Measurements from ENCODE around the gene SCAPER.
"Not testable (repeated sequence)": the region's sequence is repeated elsewhere in the genome, so short reads cannot be mapped to it uniquely, and the experiment has no call there.

The SCAPER gene

DNA sequence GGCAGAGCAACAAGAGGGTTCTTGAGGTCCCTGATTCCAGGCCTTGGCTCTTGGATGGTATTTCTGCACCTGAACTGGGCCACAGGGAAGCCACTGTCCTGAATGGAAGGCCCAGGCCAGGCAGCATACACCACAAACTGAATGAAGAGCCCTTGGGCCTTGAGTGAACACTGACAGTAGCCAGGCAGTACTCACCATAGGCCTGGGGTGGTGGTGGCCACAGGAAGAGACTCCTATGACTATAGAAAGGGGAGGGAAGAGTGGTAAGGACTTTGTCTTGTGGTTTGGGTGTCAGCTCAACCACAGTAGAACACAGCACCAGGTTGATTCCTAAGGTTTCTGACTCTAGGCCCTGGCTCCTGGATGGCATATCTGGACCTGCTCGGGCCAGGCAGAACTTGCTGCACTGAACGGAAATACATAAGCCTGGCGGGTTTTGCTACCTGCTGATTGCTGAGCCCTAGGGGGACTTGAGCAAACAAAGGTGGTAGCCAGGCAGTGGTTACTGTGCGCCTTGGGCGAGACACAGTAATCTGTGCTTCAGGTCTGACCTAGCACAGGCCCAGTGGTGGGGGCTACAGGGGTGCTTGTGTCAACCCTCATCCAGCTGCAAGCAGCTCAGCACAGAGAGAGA lies 327.1 kb downstream of the SCAPER start:
- DNase-seq (ENCODE audit: low read depth in 3 of 3) = no peak

DNA sequence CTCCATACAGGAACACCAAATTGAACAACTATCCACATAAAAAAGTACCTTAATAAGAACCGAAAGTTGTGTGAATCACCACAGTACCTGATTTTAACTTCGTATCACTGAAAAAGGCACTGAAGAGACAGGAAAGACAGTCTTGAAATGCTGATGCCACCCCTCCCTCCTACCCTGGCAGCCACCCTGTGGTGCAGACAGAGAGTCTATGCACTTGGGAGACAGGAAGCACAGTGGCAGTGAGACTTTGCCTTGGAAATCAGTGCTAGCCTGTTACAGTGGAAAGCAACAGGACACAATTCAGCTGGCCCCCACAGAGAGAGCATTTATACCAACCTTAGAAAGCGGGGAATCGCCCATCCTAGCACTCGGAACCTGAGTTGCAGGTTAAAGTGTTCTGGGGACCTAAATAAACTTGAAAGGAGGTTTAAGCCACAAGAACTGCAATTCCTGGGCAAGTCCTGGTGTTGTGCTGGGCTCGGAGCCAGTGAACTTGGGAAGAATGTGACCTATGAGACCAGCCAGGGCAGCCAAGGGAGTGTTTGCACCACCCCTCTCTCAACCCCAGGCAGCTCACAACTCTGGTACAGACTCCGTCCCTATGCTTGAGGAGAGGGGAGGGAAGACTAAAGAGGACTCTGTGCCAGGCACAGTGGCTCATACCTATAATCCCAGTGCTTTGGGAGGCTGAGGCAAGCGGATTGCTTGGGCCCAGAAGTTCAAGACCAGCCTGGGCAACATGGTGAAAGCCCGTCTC lies 328.4 kb downstream of the SCAPER start:
- DNase-seq (ENCODE audit: low read depth in 3 of 3) = no peak

DNA sequence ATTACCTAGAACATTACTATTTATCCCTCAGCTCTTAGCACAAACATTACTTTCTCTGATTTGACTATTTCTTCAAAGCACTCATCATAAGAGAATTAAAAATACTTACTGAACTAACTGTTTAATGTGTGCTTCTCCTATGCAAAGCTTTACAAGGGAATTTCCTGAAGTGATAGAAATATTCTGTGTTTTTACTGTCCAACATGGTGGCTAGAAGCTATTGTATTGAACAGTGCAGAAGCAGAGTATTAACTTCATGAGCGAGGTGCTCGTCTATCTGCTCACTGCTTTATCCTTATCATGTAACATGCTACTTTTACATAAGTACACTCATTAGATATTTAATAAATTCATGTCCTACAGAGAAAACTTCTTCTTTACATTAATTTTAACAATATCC lies 329.5 kb downstream of the SCAPER start:
- DNase-seq (ENCODE audit: low read depth in 3 of 3) = no peak

DNA sequence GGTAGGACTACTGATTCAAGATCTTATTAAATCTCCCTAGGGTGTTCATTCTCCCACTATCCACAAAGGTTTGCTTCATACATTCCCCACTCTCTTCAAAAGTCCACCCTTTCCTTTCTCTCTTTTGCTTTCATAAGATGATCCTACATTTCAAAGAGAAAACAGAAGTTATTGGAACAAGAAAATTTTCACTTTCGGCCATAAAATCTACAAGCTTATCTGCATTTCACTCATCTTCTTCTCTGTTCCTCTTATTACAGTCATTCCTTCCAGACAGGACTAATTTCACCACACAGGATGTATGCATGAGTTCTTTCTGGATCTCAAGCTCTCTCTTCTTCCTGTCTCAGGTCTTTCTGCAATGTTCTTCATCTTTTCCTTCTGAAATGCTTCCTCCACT lies 329.9 kb downstream of the SCAPER start:
- DNase-seq (ENCODE audit: low read depth in 3 of 3) = no peak

DNA sequence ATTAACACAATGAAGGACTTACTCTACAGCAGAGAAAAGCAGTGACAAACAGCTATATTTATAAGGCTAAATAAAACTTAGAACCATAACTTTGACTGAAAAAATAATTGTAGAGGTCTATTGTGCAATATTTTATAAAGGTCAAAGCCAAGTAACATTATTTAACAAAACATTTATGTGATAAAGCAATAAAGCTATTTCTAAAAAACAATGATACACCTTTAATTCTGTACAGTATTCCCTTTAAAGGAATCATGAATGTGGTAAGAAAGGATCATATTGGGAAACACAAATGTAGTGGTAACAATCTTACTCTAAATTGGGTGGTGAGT lies 332.2 kb downstream of the SCAPER start:
- DNase-seq (ENCODE audit: low read depth in 3 of 3) = no peak

DNA sequence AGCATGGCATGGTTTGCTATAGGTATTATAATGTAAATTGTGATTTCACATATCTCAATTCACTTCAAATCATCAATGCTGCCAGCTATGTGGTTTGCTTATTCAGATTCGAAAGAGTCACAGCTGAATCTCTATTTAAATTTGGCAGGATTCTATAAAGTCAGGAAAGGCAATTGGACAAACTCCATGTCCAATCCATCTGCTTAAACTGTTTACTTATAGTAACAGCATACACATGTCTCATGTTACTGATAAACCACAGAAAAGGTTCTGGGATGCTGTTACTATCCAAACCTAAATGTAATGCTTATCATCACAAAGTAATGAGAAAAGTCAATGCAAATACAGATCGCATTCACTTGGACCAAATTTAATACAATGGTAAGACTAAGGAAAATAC lies 338.9 kb downstream of the SCAPER start:
- no peak for DNase-seq (ENCODE audit: low read depth in 3 of 3)

DNA sequence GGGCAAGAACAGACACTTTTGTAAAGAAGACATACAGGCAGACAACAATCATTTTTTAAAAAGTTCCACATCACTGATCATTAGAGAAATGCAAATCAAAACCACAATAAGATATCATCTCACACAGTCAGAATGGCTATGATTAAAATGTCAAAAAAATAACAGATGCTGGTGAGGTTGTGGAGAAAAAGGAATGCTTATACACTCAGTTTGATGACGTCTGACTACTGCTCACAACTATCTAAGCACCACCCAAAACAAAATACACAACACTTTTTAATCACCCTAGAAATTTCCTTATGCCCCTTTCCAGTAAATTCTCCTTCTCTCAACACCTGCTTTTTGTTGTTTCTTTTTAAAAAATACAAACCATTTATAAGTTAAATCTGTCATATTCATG lies 339.8 kb downstream of the SCAPER start:
- no peak for DNase-seq (ENCODE audit: low read depth in 3 of 3)

DNA sequence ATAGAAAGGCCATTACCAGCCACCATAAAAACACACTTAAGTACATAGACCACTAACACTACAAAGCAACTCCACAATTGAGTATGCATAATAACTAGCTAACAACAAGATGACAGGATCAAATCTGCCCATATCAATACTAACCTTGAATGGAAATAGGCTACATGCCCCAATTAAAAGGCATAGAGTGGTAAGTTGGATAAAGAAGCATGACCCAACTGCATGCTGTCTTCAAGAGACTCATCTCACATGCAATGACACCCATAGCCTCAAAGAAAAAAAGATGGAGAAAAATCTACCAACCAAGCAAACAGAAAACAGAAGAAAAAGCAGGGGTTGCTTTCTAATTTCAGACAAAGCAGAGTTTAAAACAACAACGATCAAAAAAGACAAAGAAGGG lies 349.9 kb downstream of the SCAPER start:
- DNase-seq (ENCODE audit: low read depth in 3 of 3) = no peak

DNA sequence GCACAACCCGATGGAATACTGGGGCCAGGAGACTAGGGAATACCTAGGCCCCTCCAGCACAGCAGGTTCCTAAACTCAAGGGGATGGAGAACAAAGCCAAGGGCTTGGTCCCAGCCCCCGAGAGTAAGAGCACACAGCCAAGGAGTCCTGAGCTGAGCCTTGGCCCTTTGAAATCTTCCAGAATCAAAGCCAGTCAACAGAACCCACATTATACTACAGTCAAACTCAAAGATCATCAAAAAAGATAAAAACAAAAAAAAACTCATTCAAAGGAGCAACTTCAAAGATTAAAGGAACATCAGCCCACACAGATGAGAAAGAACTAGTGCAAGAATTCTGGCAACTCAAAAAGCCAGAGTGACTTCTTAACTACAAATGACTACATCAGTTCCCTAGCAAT lies 351.6 kb downstream of the SCAPER start:
- no peak for DNase-seq (ENCODE audit: low read depth in 3 of 3)

DNA sequence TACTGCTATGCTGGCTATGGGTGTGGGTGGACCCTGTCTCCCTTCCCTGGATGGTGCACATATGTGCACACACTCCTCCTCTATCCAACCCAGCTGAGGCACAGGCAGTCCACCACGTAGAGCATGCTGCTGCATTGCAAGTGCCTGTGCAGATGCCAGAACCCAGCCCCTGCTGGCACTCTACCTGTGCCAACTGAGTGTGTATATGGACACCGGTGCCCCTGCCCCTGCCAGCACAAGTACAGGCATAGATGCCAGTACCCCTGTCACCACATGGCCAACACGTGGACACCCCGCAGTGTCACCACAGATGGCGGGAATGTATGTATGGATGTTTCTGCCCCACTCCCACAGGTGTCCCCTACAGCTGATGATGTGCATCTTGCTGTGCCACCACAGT lies 352.0 kb downstream of the SCAPER start:
- no peak for DNase-seq (ENCODE audit: low read depth in 3 of 3)

DNA sequence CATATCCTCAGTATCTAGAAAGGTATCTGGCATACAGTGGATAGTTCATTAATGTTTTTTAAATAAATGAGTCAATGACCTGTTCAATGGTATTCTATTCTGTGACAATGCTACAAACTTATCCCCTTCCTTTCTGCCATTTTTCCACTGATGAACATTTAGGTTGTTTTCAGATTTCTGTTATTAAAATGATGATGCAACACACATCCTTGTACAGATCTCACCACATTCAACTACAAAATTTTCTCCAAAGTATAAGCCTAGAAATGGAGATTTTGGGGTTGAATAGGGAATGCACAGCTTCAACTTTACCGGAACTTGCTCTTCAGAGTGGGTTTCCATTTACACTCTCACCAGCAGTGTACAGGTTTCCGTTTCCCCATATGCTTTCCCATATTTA lies 358.3 kb downstream of the SCAPER start:
- DNase-seq (ENCODE audit: low read depth in 3 of 3) = no peak

DNA sequence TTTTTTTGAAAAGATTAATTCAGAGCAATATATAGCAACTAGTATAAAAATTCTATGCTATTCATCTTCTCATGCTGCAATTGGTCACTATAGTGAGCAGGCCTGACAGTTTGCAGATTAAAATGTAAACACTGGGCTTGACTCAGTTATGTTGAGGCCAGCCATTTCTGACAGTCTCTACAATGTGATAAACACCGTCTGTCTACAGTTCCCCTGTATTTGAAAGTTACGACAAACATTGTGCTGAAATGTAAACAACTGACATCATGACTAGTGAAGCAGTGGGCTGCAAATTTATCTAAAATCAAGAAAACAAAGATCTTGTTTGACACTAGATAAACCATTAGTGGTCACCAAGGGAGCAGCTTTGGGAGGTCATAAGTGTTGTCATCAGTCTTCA lies 371.1 kb downstream of the SCAPER start:
- DNase-seq (ENCODE audit: low read depth in 3 of 3) = no peak

DNA sequence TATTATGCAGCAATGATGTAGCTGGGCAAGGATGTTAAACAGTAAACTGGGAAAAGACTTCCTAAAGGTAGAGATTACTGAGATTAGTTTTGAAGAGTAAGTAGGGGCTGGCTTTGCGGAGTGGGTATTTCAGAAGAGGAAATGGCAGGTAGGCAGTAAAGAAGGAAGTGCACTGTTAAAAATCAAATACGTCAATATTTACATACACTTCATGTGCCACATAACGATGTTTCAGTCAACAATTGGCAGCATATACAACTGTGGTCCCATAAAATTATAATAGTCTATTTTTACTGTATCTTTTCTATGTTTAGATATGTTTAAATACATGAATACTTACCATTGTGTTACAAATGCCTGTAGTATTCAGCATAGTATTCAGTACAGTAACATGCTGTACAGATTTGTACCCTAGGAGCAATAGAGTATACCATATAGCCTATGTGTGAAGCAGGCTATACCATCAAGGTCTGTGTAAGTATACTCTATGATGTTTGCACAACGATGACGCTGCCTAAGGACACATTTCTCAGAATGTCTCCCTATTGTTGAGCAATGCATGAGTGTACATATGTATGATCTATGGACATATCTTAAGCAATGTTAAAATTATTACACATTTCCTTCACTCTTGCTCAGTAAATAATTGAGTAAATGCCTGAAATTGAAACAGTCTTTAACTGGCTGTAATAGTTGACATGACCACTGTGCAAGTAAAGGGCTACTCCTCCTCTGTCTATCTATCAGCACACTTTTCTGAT lies 371.9 kb downstream of the SCAPER start:
- no peak for DNase-seq (ENCODE audit: low read depth in 3 of 3)

DNA sequence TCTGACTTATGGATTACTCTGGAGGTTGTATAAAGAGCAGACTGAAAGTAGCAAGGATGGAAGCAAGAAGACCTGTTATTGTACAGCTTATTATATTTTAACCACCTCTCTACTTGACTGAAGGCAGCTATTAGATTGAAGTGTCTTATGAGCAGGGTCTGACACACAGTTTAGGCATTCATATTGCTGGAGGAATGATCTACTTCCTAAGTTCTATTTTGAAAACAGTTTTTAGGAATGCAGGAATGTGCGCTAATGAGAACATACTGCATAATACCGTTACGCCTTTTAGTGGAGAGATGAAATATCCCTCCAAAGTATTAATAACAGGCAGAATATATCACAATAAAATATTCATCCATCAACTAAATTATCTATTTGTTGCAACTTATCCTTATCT lies 375.2 kb downstream of the SCAPER start:
- no peak for DNase-seq (ENCODE audit: low read depth in 3 of 3)

DNA sequence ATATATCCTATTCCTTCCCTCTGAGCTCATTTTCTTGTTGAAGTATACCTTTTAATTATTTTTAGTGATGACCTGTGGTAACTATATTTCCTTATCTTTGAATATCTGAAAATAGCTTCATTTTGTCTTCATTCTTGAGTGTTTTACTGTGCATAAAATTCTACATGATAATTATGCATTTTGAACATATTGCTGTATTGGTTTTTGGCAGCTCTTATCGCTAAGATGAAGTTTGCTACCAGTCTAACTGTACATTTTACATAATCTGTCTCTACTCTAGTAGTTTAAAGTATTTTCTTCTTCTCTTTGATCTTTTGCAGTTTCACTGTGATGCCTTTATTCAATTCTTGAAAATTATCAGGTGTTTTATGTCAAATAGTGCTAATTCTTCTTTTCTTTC lies 379.0 kb downstream of the SCAPER start:
- no peak for DNase-seq (ENCODE audit: low read depth in 3 of 3)

DNA sequence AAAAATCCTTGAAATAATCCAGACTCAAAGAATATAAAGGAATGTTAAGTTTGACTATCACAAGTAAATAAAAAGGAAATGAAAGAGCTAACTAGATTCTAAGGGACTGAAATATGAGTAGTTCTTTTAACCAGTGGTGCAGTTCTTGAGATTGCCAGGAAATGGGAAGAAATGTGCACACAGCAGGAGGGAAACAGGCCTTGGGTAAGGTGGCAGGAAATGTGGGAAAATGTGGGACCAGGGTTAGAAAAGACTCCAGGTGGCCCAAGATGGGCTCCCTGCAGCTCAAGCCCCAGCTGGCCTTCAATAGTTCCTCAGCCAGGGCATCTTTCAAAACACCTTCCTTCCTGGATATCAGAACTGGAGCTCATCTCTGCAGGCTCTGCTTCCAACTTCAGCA lies 387.2 kb downstream of the SCAPER start:
- no peak for DNase-seq (ENCODE audit: low read depth in 3 of 3)

DNA sequence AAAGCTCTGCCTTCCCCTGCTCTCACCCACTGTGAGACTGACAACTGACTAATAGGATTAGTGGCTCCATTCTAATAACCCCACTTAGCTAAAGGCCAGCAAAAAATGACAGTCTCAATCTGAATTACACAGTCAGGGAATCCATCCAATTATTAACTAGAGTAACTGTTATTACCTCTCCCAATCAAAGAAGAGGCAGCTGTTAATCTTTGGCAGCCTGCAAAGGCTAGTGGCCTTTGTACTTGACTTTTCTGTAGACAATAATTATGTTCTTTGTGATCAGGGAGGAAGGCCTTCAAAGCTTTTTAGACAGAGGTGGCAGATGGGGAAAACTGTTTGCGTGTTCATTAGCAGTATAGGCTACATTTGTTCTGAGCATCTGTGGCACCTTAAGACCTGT lies 390.9 kb downstream of the SCAPER start:
- DNase-seq (ENCODE audit: low read depth in 3 of 3) = no peak

DNA sequence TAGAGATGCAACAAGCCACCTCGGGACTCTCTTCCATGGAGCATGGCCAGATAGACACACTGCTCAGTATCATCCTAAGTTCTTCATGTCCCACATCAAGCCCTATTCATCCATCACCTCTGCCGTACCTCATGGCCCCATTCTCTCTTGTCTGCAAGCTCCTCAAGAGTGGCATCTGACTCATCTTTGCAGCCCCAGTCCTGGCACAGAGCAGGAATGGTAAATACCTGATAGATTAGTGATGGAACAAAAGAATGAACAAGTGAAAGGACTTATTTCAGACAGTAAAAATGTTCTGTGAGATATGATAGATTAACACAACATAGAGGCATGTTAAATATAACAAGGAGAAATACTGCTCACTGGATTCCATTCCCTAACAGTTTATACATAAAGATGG lies 392.2 kb downstream of the SCAPER start:
- DNase-seq (ENCODE audit: low read depth in 3 of 3) = no peak

DNA sequence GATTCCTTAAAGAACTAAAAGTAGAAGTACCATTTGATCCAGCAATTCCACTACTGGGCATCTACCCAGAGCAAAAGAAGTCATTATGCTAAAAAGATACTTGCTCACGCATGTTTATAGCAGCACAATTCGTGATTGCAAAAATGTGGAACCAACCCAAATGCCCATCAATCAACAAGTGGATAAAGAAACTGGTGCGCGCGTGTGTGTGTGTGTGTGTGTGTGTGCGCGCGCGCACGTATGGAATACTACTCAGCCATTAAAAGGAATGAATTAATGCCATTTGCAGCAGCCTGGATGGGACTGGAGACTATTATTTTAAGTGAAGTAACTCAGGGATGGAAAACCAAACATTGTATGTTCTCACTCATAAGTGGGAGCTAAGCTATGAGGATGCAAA lies 394.5 kb downstream of the SCAPER start:
- not testable (repeated sequence) for DNase-seq (ENCODE audit: low read depth in 3 of 3)

DNA sequence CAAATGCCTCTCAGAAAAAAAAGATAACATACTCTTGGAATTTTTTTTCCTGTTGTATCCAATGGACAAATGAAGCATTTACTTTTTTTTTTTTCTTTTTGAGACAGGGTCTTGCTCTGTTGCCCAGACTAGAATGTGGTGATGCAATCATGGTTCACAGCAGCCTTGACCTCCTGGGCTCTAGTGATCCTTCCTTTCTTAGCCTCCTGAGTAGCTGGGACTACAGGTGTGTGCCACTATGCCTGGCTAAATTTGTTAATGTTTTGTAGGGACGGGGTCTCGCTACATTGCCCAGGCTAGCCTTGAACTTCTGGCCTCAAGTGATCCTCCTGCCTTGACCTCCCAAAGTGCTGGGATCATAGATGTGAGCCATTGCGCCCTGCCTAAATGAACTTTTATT lies 401.3 kb downstream of the SCAPER start:
- DNase-seq (ENCODE audit: low read depth in 3 of 3) = no peak

DNA sequence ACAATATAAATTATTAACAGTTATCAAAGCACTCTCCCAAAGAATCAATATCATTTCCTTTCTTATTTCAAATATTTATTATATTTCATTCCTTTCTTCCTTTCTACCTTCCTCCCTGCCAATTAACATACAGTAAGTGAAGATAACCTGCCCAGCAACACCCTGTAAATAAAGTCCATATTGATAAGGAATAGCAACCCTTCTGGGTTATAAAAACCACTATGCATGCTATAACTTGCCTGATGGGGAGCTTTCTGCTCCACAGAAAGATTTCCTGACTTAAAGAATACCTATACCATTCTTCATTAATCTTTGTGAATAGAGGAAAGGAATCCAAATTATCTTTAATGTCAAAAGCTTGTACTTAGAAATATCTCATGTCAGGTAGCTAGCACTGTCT lies 402.0 kb downstream of the SCAPER start:
- DNase-seq (ENCODE audit: low read depth in 3 of 3) = no peak

DNA sequence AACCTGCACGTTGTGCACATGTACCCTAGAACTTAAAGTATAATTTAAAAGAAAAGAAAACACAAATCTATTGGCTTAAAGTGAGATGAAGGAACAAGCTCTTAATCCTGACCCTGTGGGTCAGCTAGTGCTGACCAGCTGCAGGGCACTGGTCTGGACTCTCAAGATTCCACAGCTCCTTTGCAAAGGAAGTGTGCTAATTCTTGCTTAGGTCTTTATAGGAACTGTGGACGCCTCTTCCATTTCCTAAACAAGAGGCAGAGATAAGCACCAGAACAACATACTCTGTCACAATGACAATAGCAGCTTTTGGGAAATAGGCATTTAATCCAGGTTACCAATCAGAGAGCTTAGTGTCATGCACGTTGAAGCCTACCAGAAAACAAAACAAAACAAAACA lies 402.5 kb downstream of the SCAPER start:
- no peak for DNase-seq (ENCODE audit: low read depth in 3 of 3)

DNA sequence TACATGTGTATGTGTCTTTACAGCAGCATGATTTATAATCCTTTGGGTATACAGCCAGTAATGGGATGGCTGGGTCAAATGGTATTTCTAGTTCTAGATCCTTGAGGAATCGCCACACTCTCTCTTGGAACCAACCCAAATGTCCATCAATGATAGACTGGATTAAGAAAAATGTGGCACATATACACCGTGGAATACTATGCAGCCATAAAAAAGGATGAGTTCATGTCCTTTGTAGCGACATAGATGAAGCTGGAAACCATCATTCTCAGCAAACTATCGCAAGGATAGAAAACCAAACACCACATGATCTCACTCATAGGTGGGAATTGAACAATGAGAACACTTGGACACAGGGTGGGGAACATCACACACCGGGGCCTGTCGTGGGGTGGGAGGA lies 403.0 kb downstream of the SCAPER start:
- not testable (repeated sequence) for DNase-seq (ENCODE audit: low read depth in 3 of 3)

Data from stimulated activated CD4-positive, alpha-beta T cell treated with anti-CD3 and anti-CD28 coated beads, TNF-alpha, amount 100 ng/mL, for 4 hours (primary cell).